Esophagus (tissue), 2 donors: ENCODE measurements around the gene PODN. TPM values are rescaled to one million over a fixed set of nuclear protein-coding genes. Genes with fewer than 3 reads are reported as not detected.
A peak's percentile ranks its signal among the peaks of the same experiment; 100 is the strongest.

Source experiments
- H3K27ac ChIP-seq, 2 donors: one replicate each; pipeline ENCODE4 v1.5.1; 2013; ENCODE audit warnings: low read depth in 2 of 2, mild to moderate bottlenecking in 2 of 2, inconsistent platforms in 1 of 2, low read length in 1 of 2, moderate library complexity in 1 of 2
- H3K27me3 ChIP-seq, 2 donors: one replicate each; pipeline ENCODE4 v1.6.1; 2013; ENCODE audit warnings: low read length in 2 of 2, control low read depth in 1 of 2, mild to moderate bottlenecking in 1 of 2; ENCODE audit not compliant: insufficient read depth in 2 of 2, control insufficient read depth in 1 of 2
- H3K36me3 ChIP-seq, 2 donors: one replicate each; pipeline ENCODE4 v1.6.1; 2013; ENCODE audit warnings: low read length in 1 of 2; ENCODE audit not compliant: control insufficient read depth in 2 of 2, insufficient read depth in 2 of 2
- H3K4me1 ChIP-seq, 2 donors: one replicate each; pipeline ENCODE4 v1.6.1; 2013; ENCODE audit warnings: low read length in 1 of 2; ENCODE audit not compliant: control insufficient read depth in 2 of 2, insufficient read depth in 2 of 2
- H3K4me3 ChIP-seq, 2 donors: one replicate each; pipeline ENCODE4 v1.5.1; 2013; ENCODE audit warnings: low read length in 2 of 2, mild to moderate bottlenecking in 2 of 2, low read depth in 1 of 2, moderate library complexity in 1 of 2
- H3K9me3 ChIP-seq, 2 donors: one replicate each; pipeline ENCODE4 v1.6.1; 2013; ENCODE audit warnings: mild to moderate bottlenecking in 2 of 2, low read depth in 1 of 2, low read length in 1 of 2, moderate library complexity in 1 of 2; ENCODE audit not compliant: control insufficient read depth in 2 of 2, insufficient read depth in 1 of 2
- WGBS, 2 donors: extraction: QIAGEN DNeasy Blood & Tissue Kit; methylation state at CpG; one replicate each; pipeline ENCODE4 v1.1.7; 2013; 5-methylcytosine and 5-hydroxymethylcytosine counted together
- polyA plus RNA-seq, 2 donors: library from polyadenylated mRNA; stranded (reverse); fragments of 200-250 nt; gene quantifications; one replicate each; pipeline ENCODE4 v1.2.3, GENCODE V29; 2013
- donor health status: healthy with polysubstance abuse.
- donor health status: Bipolar disorder and iron deficiency.

Gene PODN
- polyA plus RNA-seq, 2 donors = 5.0 to 8.3 TPM

DNA sequence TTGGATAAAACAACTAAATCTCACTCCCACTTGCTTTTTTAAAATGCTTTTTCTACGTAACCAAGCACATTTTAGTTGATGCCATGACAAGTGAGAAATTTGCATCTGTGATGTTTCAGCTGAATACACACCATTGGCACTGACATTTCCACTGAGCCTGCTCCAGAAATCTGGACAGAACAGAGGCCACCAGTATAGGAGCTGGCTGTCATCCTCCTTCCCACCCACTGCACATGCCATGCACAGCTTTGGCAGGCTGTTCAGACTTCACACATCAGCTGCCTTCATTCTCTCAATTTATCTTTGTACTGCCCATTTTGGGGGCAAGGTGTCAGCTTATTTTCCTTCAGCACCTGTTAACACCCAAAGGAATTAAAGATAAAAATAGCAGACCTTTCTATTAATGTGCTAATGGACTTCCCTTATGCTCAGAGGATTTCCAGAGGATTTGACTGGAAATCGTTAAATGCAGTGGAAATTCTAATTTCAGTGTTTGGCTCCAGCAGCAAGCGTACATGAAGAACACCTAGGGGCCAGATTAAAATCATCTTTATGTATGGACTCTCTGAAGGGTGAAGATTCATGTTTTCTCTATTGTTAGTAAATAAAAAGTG lies 12.9 kb upstream of the PODN start:
- WGBS, 2 donors = 85 to 92% methylated on average over 3 of the region's 3 CpGs
- Histone ChIP-seq H3K9me3 (no peaks in the 10 kb centered on the region), H3K27me3 (no peaks in the 10 kb centered on the region), H3K36me3 (peaks cover 3 to 6% of the 10 kb centered on the region in 2 donors), H3K4me3 (no peak overlapping the region), H3K4me1 (no peaks in the 10 kb centered on the region), H3K27ac (no peak overlapping the region)

DNA sequence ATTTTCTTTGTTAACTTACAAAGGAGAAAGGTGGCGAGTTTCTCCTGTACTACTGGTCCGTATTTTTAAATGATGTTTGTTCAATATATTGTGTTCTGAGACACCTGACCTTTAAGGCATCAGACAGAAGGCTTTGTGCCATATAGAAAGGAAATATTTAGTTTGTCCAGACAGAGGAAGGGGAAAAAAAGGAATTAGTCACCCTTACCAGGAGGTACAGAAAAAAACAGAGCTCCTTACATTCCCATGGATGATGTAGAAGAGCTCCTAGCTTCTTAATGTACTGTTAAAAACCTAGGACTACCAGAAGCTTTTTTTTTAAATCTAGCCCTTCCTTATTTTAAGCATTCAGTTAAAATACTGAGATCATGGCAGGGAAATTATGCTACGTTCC lies 12.4 kb upstream of the PODN start:
- Histone ChIP-seq H3K9me3 (no peaks in the 10 kb centered on the region), H3K4me3 (no peak overlapping the region), H3K27me3 (no peaks in the 10 kb centered on the region), H3K4me1 (no peaks in the 10 kb centered on the region), H3K36me3 (peaks cover 3 to 6% of the 10 kb centered on the region in 2 donors), H3K27ac (no peak overlapping the region)
- WGBS, 2 donors = 86 to 90% methylated on average over 3 of the region's 3 CpGs

DNA sequence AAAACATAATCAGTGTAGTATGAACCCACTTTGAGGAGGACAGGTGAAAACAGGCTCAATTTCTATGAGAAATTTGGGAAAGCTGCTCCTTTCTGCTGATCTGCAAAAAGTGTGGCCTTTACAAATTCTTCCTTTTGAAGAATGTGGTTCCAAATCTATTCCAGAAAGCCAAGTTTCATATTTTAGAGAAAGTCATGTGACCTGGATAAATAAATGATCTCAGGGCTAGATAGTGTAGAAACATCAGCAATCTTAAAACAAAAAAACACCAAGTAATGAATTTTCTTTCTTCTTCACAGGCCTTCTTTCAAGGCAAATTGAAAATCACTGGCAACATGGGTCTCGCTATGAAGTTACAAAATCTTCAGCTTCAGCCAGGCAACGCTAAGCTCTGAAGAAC lies 11.7 kb upstream of the PODN start:
- 84 to 93% methylated on average over 2 of the region's 2 CpGs for WGBS, 2 donors
- Histone ChIP-seq H3K36me3 (peaks cover 3 to 6% of the 10 kb centered on the region in 2 donors), H3K27ac (no peak overlapping the region)

DNA sequence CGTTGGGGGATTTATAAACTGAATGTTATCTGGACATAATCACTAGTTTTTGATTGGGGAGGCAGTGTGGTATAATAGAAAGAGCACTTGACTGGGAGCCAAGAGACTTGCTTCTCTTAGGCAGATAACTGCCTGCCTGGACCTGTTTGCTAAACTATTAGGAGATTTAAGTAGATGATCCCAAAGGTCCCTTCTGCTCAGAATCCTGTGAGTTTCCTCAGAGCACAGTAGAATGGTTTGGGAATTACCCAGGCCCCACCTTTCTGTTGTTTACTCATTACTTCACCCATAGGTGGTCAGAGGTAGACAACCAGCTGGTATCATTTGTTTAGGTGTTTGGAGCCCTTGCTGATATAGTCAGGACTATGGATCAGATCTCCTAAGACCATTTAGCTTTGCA lies 10.3 kb upstream of the PODN start:
- Histone ChIP-seq H3K36me3 (peaks cover 3 to 6% of the 10 kb centered on the region in 2 donors), H3K27ac (no peak overlapping the region), H3K4me1 (no peaks in the 10 kb centered on the region), H3K4me3 (no peak overlapping the region), H3K9me3 (no peaks in the 10 kb centered on the region), H3K27me3 (no peaks in the 10 kb centered on the region)
- 35 to 44% methylated on average over 1 of the region's 1 CpG for WGBS, 2 donors

More for the DNA sequence above, 11.7 kb upstream of the PODN start:
- no peak overlapping the region for H3K4me3 ChIP-seq
- no peaks in the 10 kb centered on the region for H3K4me1 ChIP-seq
- no peaks in the 10 kb centered on the region for H3K27me3 ChIP-seq
- H3K9me3 ChIP-seq = no peaks in the 10 kb centered on the region

DNA sequence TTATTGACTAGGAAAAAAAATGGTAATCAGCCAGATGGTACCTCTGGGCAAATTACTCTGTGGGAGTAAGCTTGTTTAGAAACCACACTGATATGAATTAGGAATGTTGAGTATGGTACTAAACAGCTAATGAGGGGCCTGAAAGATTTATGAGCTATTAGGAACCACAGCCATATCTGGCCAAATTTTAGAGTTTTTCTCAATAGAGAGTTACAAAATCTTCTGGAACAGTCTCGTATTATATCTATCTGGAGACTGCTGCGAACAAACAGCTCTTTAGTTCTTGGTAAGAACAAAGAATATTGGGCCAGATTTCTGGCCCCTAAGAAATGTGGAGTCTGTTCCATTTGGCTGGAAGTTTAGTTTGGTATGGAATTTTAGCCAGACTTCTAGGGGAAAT lies 4.9 kb upstream of the PODN start:
- H3K4me3 ChIP-seq = no peak overlapping the region
- H3K9me3 ChIP-seq = no peaks in the 10 kb centered on the region
- H3K27me3 ChIP-seq = peaks cover 0 to 9% of the 10 kb centered on the region in 2 donors
- H3K27ac ChIP-seq = no peak overlapping the region
- 75 to 80% methylated on average over 2 of the region's 2 CpGs for WGBS, 2 donors
- H3K4me1 ChIP-seq = peaks cover 0 to 2% of the 10 kb centered on the region in 2 donors
- no peaks in the 10 kb centered on the region for H3K36me3 ChIP-seq

DNA sequence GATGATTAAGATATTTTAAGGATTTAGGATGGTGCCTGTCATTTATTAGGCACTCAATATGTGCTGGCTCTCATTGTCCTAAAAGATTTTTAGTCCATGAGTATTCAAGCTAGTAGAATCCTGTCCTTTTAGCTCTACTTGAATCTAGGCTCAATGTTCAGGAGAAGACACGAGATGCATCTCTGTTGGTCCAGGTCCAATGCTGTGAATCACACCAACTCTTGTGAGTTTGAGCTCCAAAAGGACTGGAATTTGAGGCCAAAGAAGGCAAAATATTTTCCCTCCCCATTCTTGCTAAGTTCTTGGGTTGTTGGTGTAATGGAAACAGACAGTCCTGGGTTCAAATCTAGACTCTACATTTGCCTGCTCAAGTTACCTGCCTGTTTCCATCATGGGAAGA lies 1.4 kb upstream of the PODN start:
- peaks cover 2% of the 10 kb centered on the region in 2 donors for H3K4me1 ChIP-seq
- no peak overlapping the region for H3K4me3 ChIP-seq
- no peaks in the 10 kb centered on the region for H3K9me3 ChIP-seq
- H3K36me3 ChIP-seq = no peaks in the 10 kb centered on the region
- H3K27me3 ChIP-seq = peaks cover 0 to 18% of the 10 kb centered on the region in 2 donors
- no peak overlapping the region for H3K27ac ChIP-seq
- 41 to 76% methylated on average over 1 of the region's 1 CpG for WGBS, 2 donors

DNA sequence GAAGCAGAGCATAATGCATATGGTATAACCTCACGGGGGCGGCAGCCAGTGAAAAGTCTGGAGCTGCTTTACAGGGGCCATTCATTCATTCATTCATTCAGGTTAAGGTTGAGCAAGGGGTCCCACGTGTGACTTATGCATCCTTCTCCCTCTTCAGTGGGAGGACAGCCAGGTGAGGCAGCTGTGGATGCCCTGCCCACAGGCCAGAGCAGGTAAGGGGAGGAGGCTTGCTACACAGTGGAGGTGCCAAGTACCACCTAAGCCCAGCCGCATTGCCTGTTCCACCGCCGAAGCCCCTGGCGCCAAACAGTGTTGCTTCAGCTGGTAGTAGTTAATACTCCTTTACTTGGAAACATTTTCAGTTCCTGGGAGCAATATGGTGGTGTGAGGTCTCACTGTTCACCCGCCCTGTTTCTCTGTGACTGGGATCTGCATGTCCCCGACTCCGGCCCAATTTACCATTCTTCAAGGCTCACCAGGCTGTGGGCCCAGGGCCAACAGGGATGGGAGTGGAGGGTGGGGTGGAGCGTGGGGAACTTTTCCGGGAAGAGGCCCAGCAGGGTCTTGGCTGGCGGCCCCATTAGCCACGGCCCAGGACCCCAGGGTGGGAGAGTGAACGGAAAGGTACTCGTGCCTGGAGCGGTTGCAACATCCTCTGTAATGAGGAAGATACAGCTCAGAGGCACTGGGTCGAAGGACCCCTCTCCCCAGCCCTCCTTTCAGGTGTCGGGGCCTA lies 722 bp upstream of the PODN start:
- H3K4me1 ChIP-seq = peaks cover 2% of the 10 kb centered on the region in 2 donors
- no peaks in the 10 kb centered on the region for H3K36me3 ChIP-seq
- H3K4me3 ChIP-seq = peak overlapping the region; percentile 39 to 42
- H3K9me3 ChIP-seq = no peaks in the 10 kb centered on the region
- peaks cover 0 to 18% of the 10 kb centered on the region in 2 donors for H3K27me3 ChIP-seq
- H3K27ac ChIP-seq = peak overlapping the region; percentile 18 to 56
- 43 to 49% methylated on average over 19 of the region's 19 CpGs for WGBS, 2 donors

DNA sequence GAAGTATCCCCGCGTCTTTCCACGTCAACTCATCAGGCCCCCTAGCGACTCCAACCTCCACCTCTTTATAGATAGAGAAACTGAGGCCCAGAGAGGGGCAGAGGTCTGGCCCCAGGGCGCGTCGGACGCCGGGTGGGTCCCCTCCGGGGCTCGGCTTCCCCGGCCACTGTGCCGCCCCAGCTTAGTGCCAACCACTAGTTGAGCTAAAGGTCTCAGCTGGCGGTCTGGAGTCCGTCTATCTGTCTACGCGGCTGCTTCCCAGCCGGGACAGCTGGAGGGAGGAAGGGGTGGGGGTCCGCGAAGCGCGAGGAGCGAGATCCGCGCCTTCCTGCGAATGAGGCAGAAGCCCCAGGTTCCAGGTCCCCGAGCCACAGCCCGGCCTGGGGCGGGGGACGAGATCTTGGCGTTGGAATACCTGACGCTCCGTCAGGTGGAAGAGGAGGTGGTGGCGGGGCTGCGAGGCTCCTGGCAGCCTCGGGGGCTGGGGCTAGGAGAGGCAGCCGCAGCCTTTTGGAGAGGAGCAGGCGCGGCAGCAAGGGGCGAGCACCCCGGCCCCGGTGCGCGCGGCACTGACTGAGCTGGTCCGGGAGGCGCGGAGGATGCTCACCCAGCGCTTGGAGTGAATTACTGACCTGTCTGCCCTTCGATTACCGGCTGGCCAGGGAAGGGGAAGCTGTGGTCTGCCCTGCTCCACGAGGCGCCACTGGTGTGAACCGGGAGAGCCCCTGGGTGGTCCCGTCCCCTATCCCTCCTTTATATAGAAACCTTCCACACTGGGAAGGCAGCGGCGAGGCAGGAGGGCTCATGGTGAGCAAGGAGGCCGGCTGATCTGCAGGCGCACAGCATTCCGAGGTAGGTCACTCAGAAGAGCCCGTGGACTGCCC lies 937 bp downstream of the PODN start:
- H3K9me3 ChIP-seq = no peaks in the 10 kb centered on the region
- peaks cover 0 to 18% of the 10 kb centered on the region in 2 donors for H3K27me3 ChIP-seq
- peaks cover 2% of the 10 kb centered on the region in 2 donors for H3K4me1 ChIP-seq
- H3K36me3 ChIP-seq = no peaks in the 10 kb centered on the region
- peak overlapping the region; percentile 42 to 50 for H3K4me3 ChIP-seq
- 18 to 20% methylated on average over 57 to 61 of the region's 61 CpGs for WGBS, 2 donors
- H3K27ac ChIP-seq = peak overlapping the region; percentile 28 to 70

DNA sequence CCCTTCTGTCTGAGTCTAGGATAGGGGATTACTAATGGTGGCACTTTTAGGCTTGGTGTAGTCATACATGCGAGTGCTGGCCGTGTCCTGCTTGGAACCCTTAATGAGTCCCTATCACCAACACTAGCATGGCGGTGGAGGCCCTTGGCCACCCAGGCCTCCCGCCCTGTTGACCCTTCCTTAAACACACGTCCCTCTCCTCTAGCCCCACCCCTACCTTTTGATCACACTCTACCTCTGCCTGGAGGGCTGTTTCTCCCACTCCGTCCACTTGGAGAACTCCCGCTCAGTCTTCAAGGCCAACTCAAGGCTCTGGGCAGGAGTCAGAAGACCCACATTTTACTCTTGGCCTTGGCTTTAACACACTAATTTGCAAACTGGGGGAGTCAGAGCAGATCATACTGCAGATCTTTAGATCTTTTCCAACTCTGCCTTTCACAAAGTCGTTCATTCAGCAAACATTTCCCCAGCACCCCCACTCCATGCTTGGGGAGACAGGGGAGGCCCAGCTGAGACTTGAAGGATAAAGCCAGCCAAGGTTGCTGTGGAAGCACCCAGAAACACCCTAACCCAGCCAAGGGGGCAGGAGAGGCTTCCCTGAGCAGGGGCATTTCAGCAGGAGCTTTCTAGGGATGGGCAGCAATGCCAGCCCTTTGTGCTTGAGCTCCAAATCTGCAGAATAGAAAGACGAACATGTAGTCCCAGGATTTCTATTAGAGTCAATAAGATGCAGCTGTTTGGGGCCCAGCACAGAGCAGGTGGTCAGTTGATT lies 1.9 kb downstream of the PODN start:
- Histone ChIP-seq H3K4me1 (peaks cover 2% of the 10 kb centered on the region in 2 donors), H3K27me3 (peaks cover 0 to 18% of the 10 kb centered on the region in 2 donors), H3K9me3 (no peaks in the 10 kb centered on the region), H3K4me3 (no peak overlapping the region), H3K27ac (no peak overlapping the region), H3K36me3 (no peaks in the 10 kb centered on the region)
- WGBS, 2 donors = 89 to 90% methylated on average over 9 of the region's 9 CpGs
